Smooth muscle cell (in vitro differentiated cells): ENCODE results near the gene ZBTB17. TPM values are rescaled to one million over a fixed set of nuclear protein-coding genes. Genes with fewer than 3 reads are reported as not detected.
"Not testable (repeated sequence)": the region's sequence is repeated elsewhere in the genome, so short reads cannot be mapped to it uniquely, and the experiment has no call there.

Experiments
- DNase-seq: peaks from one replicate; lab custom pipeline; 2025; ENCODE audit not compliant: unreplicated experiment; lab: John Stamatoyannopoulos, UW
- H2AFZ ChIP-seq: fragments of 200-600 bp; sonication (generic); 2 replicates; pipeline ENCODE4 v1.6.0; 2016; ENCODE audit warnings: antibody characterized with exemption, low read depth, mild to moderate bottlenecking
- H3F3A ChIP-seq: fragments of 200-600 bp; sonication (generic); 2 replicates; pipeline ENCODE4 v1.6.0; 2017; ENCODE audit warnings: antibody characterized with exemption, low read depth
- H3K27ac ChIP-seq: fragments of 200-600 bp; sonication (generic); 2 replicates; pipeline ENCODE4 v1.5.1; 2016; ENCODE audit warnings: low read depth, mild to moderate bottlenecking
- H3K27me3 ChIP-seq: fragments of 200-600 bp; sonication (generic); 2 replicates; pipeline ENCODE4 v1.6.1; 2016; ENCODE audit warnings: low read depth, mild to moderate bottlenecking
- H3K36me3 ChIP-seq: fragments of 200-600 bp; sonication (generic); 2 replicates; pipeline ENCODE4 v1.5.1; 2016; ENCODE audit warnings: low read depth
- H3K4me1 ChIP-seq: fragments of 200-600 bp; sonication (generic); 2 replicates; pipeline ENCODE4 v1.5.1; 2016; ENCODE audit warnings: low read depth
- H3K4me2 ChIP-seq: fragments of 200-600 bp; sonication (generic); 2 replicates; pipeline ENCODE4 v1.6.0; 2016; ENCODE audit warnings: mild to moderate bottlenecking
- H3K4me3 ChIP-seq: fragments of 200-600 bp; sonication (generic); 2 replicates; pipeline ENCODE4 v1.5.1; 2016; ENCODE audit warnings: mild to moderate bottlenecking
- H3K79me2 ChIP-seq: fragments of 200-600 bp; sonication (generic); 2 replicates; pipeline ENCODE4 v1.6.0; 2016; ENCODE audit warnings: low read depth, mild to moderate bottlenecking
- H3K9ac ChIP-seq: fragments of 200-600 bp; sonication (generic); 2 replicates; pipeline ENCODE4 v1.6.0; 2016; ENCODE audit warnings: low read depth
- H3K9me3 ChIP-seq: fragments of 200-600 bp; sonication (generic); replicated peaks from 2 replicates; pipeline ENCODE4 v1.5.1; 2016; ENCODE audit warnings: low read depth
- H4K20me1 ChIP-seq: fragments of 200-600 bp; sonication (generic); 2 replicates; pipeline ENCODE4 v1.6.0; 2016; ENCODE audit warnings: low read depth
- WGBS: methylation state at CpG from one replicate; pipeline ENCODE4 v1.1.7; 2016; ENCODE audit warnings: low lambda C conversion rate; 5-methylcytosine and 5-hydroxymethylcytosine counted together
- polyA plus RNA-seq: library from polyadenylated mRNA; unstranded; fragments of >200 nt; fragmentation: Nextera tagmentation; extraction: Ambion mirVana; gene quantifications from 2 replicates; pipeline ENCODE4 v1.2.1, GENCODE V29; 2016
- total RNA-seq: library from RNA; depleted of rRNA; stranded (reverse); fragments of >200 nt; gene quantifications from 2 replicates; pipeline ENCODE4 v1.2.3, GENCODE V29; 2014
- TF ChIP-seq, protein P1 (sequence below): fragments of 200-600 bp; sonication (generic); IDR thresholded peaks from 2 replicates; pipeline ENCODE4 v1.5.1; 2017; ENCODE audit warnings: borderline replicate concordance, mild to moderate bottlenecking, antibody characterized with exemption; ENCODE audit not compliant: insufficient read depth, poor library complexity, severe bottlenecking

The ZBTB17 gene
- total and polyA plus RNA-seq, 2 experiments from 2014 or later: 29.4 to 42.5 TPM

GRCh38 chr1:16021681-16022080, 45.8 kb upstream of the ZBTB17 start, which contains the start of gene CLCNKA:
Gene CLCNKA (plus strand): TSS chr1:16022036. CDS start chr1:16022620, 584 bp downstream.
- H3F3A ChIP-seq: no peaks in the 10 kb centered on the region
- no peaks in the 10 kb centered on the region for H3K27me3 ChIP-seq
- TF ChIP-seq, protein P1, sequence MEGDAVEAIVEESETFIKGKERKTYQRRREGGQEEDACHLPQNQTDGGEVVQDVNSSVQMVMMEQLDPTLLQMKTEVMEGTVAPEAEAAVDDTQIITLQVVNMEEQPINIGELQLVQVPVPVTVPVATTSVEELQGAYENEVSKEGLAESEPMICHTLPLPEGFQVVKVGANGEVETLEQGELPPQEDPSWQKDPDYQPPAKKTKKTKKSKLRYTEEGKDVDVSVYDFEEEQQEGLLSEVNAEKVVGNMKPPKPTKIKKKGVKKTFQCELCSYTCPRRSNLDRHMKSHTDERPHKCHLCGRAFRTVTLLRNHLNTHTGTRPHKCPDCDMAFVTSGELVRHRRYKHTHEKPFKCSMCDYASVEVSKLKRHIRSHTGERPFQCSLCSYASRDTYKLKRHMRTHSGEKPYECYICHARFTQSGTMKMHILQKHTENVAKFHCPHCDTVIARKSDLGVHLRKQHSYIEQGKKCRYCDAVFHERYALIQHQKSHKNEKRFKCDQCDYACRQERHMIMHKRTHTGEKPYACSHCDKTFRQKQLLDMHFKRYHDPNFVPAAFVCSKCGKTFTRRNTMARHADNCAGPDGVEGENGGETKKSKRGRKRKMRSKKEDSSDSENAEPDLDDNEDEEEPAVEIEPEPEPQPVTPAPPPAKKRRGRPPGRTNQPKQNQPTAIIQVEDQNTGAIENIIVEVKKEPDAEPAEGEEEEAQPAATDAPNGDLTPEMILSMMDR: no peak
- H3K4me1 ChIP-seq: peaks cover 19% of the 10 kb centered on the region
- H2AFZ ChIP-seq: no peak within 1 kb of the TSS
- no peak within 1 kb of the TSS for H3K4me3 ChIP-seq
- no peaks in the 10 kb centered on the region for H4K20me1 ChIP-seq
- no peaks in the 10 kb centered on the region for H3K79me2 ChIP-seq
- DNase-seq: no peak
- H3K9me3 ChIP-seq: no peaks in the 10 kb centered on the region
- H3K36me3 ChIP-seq: no peaks in the 10 kb centered on the region
- H3K4me2 ChIP-seq: no peak within 1 kb of the TSS
- H3K27ac ChIP-seq: no peak within 1 kb of the TSS
- WGBS: 77% methylated on average over 6 of the region's 6 CpGs
- no peak within 1 kb of the TSS for H3K9ac ChIP-seq

GRCh38 chr1:16020878-16021277, 45.0 kb upstream of the ZBTB17 start:
- not testable (repeated sequence) for H3K4me3 ChIP-seq, H3K79me2 ChIP-seq, H4K20me1 ChIP-seq, H3K27me3 ChIP-seq, H2AFZ ChIP-seq, H3F3A ChIP-seq, H3K27ac ChIP-seq, H3K9ac ChIP-seq, DNase-seq, H3K36me3 ChIP-seq, H3K4me2 ChIP-seq, H3K9me3 ChIP-seq
- 83% methylated on average over 9 of the region's 9 CpGs for WGBS
- peaks cover 19% of the 10 kb centered on the region for H3K4me1 ChIP-seq

DNA sequence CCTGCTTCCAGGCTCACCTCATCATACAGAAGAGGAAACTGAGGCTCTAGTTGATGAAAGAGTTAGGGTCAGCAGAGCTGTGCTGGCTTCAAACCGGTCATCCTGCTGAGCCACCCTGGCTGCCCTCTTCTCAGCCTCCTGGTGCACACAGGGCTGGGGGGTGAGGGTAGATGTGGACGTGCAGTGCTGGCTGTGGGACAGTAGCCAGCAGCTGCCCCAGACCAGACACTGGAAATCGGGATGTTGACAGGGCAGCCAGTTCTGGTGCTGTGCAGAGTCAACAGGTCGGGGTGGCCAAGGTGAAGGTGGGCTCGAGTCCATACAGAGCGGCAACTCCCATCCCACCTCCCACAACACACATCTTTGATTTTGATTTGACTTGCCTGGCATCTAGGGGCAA, 44.4 kb upstream of the ZBTB17 start:
- Histone ChIP-seq H3K79me2 (no peaks in the 10 kb centered on the region), H3K27me3 (no peaks in the 10 kb centered on the region), H3K4me3 (no peak overlapping the region), H3K36me3 (no peaks in the 10 kb centered on the region), H3K9ac (peak overlapping the region; percentile 14), H3F3A (no peaks in the 10 kb centered on the region), H3K9me3 (no peaks in the 10 kb centered on the region), H3K4me2 (peak overlapping the region; percentile 46), H3K4me1 (peaks cover 19% of the 10 kb centered on the region), H3K27ac (peak overlapping the region; percentile 95), H2AFZ (no peak overlapping the region), H4K20me1 (no peaks in the 10 kb centered on the region)
- 89% methylated on average over 6 of the region's 6 CpGs for WGBS
- DNase-seq: no peak
- TF ChIP-seq, protein P1: no peak

GRCh38 chr1:16019644-16020277, 43.9 kb upstream of the ZBTB17 start:
- peak; percentile 28 for DNase-seq
- peak overlapping the region; percentile 82 for H3K4me2 ChIP-seq
- no peak overlapping the region for H3K4me3 ChIP-seq
- H4K20me1 ChIP-seq: no peaks in the 10 kb centered on the region
- no peaks in the 10 kb centered on the region for H3K79me2 ChIP-seq
- TF ChIP-seq, protein P1: no peak
- no peaks in the 10 kb centered on the region for H3K36me3 ChIP-seq
- H3K9ac ChIP-seq: peak overlapping the region; percentile 73
- H3F3A ChIP-seq: no peaks in the 10 kb centered on the region
- no peaks in the 10 kb centered on the region for H3K9me3 ChIP-seq
- H2AFZ ChIP-seq: no peak overlapping the region
- WGBS: 8% methylated on average over 6 of the region's 9 CpGs
- no peaks in the 10 kb centered on the region for H3K27me3 ChIP-seq
- H3K27ac ChIP-seq: peak overlapping the region; percentile 95
- peaks cover 19% of the 10 kb centered on the region for H3K4me1 ChIP-seq
